Measurements from ENCODE around the gene OR1L6.

Gene OR1L6

GRCh38 chr9:122780026-122780425 is 37.9 kb downstream of the OR1L6 start:
- Histone ChIP-seq H3K4me3 (ENCODE audit: low read depth, low read length) (no peak overlapping the region), H3K4me1 (ENCODE audit: control insufficient read depth, insufficient read depth, low read length) (no peaks in the 10 kb centered on the region), H3K36me3 (ENCODE audit: control insufficient read depth in 2 of 2, insufficient read depth in 1 of 2, low read length in 2 of 2) (no peaks in the 10 kb centered on the region), H3K9me3 (ENCODE audit: control insufficient read depth, insufficient read depth, low read depth, low read length) (no peaks in the 10 kb centered on the region), H3K27ac (ENCODE audit: extremely low read depth, low read depth, low read length) (no peak overlapping the region)
- ChIA-PET POLR2A (no interaction called here), CTCF (no interaction called here)
- TF ChIP-seq HOXC10 (CRISPR knock-in tag; IDR thresholded peaks at IDR 0.05), result no peak
- no peak for TF ChIP-seq ZNF677 (tag by site-specific recombination; IDR thresholded peaks at IDR 0.05)

GRCh38 chr9:122781671-122782070 is 39.6 kb downstream of the OR1L6 start:
- CTCF ChIA-PET, result interaction anchor here (0.7 kb wide), 1 partner anchor 1464 kb away, joined by 3 read pairs; no protein-coding TSS in a partner anchor
- no peaks in the 10 kb centered on the region for H3K9me3 ChIP-seq (ENCODE audit: control insufficient read depth, insufficient read depth, low read depth, low read length)
- no peak overlapping the region for H3K27ac ChIP-seq (ENCODE audit: extremely low read depth, low read depth, low read length)
- H3K4me3 ChIP-seq (ENCODE audit: low read depth, low read length), result no peak overlapping the region
- no peaks in the 10 kb centered on the region for H3K36me3 ChIP-seq (ENCODE audit: control insufficient read depth in 2 of 2, insufficient read depth in 1 of 2, low read length in 2 of 2)
- TF ChIP-seq BCL11B (tag by site-specific recombination; IDR thresholded peaks at IDR 0.05; ENCODE audit: low read depth) (no peak), ZNF174 (tag by site-specific recombination; IDR thresholded peaks at IDR 0.05) (no peak), ZNF2 (tag by site-specific recombination; IDR thresholded peaks at IDR 0.05) (no peak), ZNF426 (tag by site-specific recombination; IDR thresholded peaks at IDR 0.05) (no peak), KLF7 (tag by site-specific recombination; IDR thresholded peaks at IDR 0.05; ENCODE audit: borderline replicate concordance) (no peak), ZNF747 (tag by site-specific recombination; IDR thresholded peaks at IDR 0.05) (no peak), TSHZ1 (tag by site-specific recombination; IDR thresholded peaks at IDR 0.05; ENCODE audit: borderline replicate concordance) (no peak), ZNF610 (tag by site-specific recombination; IDR thresholded peaks at IDR 0.05; ENCODE audit: borderline replicate concordance) (no peak), ZNF654 (tag by site-specific recombination; IDR thresholded peaks at IDR 0.05; ENCODE audit: low read depth) (no peak), ZNF18 (tag by site-specific recombination; IDR thresholded peaks at IDR 0.05) (no peak), ZNF600 (tag by site-specific recombination; IDR thresholded peaks at IDR 0.05) (no peak), PRDM10 (tag by site-specific recombination; IDR thresholded peaks at IDR 0.05) (no peak), ZNF114 (tag by site-specific recombination; IDR thresholded peaks at IDR 0.05) (no peak), ZNF132 (tag by site-specific recombination; IDR thresholded peaks at IDR 0.05; ENCODE audit: borderline replicate concordance) (no peak)
- POLR2A ChIA-PET, result interaction anchor here (0.7 kb wide), 1 partner anchor 9 kb away, joined by 7 read pairs; no protein-coding TSS in a partner anchor
- H3K4me1 ChIP-seq (ENCODE audit: control insufficient read depth, insufficient read depth, low read length), result no peaks in the 10 kb centered on the region
